NCI-H1694 treated with DMSO at 0.1 percent for 48 hours (cell line): ENCODE measurements around the gene PDZD4.
A peak's percentile ranks its signal among the peaks of the same experiment; 100 is the strongest.

Experiments used
- DNase-seq: peaks from one replicate; lab custom pipeline; 2025; lab: John Stamatoyannopoulos, UW

PDZD4 gene, protein sequence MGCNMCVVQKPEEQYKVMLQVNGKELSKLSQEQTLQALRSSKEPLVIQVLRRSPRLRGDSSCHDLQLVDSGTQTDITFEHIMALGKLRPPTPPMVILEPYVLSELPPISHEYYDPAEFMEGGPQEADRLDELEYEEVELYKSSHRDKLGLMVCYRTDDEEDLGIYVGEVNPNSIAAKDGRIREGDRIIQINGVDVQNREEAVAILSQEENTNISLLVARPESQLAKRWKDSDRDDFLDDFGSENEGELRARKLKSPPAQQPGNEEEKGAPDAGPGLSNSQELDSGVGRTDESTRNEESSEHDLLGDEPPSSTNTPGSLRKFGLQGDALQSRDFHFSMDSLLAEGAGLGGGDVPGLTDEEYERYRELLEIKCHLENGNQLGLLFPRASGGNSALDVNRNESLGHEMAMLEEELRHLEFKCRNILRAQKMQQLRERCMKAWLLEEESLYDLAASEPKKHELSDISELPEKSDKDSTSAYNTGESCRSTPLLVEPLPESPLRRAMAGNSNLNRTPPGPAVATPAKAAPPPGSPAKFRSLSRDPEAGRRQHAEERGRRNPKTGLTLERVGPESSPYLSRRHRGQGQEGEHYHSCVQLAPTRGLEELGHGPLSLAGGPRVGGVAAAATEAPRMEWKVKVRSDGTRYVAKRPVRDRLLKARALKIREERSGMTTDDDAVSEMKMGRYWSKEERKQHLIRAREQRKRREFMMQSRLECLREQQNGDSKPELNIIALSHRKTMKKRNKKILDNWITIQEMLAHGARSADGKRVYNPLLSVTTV

GRCh38 chrX:153829799-153830639 lies at the start of gene PDZD4:
PDZD4 (minus strand) TSS chrX:153830544; CDS start chrX:153830298, 246 bp downstream.
- DNase-seq = no peak

GRCh38 chrX:153879741-153880439 lies 49.5 kb upstream of the PDZD4 start:
- DNase-seq = no peak

- peak; percentile 91 for DNase-seq
These were observed 48.8 kb upstream of the PDZD4 start for GRCh38 chrX:153878969-153879653.

DNA sequence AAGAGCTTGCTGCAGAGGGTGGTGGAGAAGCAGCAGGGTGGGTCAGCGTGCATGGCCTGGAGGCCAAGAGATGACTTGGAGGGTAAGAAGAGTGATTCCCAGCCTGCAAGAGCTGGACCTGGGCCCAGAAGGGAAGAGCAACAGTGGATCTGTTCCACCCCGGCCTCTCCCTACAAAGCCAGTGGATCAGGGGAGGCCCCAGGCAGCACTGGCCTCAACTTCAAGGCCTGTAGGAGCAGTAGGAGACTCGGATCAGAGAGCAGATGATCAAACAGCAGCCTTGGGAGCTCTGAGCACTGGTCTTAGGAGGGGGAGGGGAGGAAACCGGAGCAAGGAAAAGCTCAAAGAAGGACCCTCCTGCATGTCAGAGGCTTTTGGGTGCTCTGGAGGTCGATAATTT lies 48.0 kb upstream of the PDZD4 start:
- DNase-seq = no peak

DNA sequence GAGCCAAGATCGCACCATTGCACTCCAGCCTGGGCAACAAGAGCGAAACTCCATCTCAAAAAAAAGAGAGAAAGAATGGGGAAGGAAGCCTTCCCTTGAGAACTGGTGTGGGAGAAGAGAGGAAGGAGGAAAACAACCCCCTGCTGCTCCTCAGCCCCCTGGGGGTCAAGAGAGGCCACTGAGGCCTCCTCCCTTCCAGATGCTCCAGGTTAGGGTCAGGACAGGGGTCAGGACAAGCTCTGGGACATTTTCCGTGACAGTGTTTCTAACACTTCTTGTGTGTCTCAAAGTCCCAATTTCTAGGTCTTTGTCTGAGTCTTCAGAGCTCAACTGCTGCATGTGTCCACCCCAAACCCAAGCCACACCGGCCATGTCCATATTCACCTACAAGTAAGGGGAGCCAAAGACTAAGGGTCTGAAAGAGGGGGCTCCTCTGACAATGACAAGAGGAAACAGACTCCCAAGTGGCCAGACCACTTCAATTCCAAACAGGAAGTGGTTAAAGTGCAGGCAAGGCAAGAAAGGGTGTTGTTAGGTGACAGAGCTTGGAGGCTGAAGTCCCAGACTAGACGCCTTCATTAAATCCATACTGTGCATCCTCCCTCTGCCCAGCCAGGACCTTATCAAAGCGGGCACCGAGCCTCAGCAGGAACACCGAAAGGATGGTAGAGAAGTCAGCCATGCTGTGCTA lies 47.4 kb upstream of the PDZD4 start:
- no peak for DNase-seq

GRCh38 chrX:153876112-153876491 lies 45.8 kb upstream of the PDZD4 start:
- DNase-seq = no peak

- DNase-seq = no peak
These were observed 45.2 kb upstream of the PDZD4 start for GRCh38 chrX:153875391-153876111.

DNA sequence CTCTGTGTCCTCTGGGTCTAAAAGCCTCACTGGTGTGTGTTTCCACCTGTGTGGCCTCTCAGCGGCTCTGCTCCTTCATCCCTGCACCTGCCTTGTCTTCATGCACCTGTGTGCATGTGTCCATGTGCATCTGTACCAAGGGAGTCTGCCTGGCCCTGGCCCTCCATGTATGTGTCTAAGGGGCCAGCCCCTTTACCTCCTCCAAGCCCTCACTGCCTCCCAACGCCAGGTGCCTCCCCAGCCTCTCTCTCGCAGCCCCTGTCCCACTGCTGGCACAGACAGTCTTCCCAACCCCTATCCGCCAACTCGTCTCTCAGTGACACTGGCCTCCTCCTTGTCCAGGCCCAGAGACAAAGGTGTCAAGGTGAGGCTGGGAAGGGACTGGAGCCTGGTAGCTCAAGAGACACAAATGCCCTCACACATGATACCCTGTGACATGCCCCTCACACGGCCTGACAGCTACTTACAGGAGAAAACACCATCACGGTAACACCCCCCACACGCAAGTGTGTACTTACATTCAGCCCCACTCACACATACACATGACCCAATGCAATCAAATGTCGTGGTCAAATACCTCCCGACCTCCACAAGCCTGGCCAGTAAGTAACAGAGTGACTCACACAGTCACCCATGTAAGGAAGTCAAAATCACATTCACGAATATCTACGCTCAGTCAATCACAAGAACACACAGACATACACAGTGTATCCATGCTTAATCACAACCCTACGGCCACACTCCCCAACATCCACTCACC lies 44.2 kb upstream of the PDZD4 start:
- DNase-seq = no peak

GRCh38 chrX:153874085-153874365 lies 43.7 kb upstream of the PDZD4 start:
- DNase-seq = no peak

- DNase-seq = peak; percentile 27
These were observed 43.1 kb upstream of the PDZD4 start for GRCh38 chrX:153873282-153874084.

DNA sequence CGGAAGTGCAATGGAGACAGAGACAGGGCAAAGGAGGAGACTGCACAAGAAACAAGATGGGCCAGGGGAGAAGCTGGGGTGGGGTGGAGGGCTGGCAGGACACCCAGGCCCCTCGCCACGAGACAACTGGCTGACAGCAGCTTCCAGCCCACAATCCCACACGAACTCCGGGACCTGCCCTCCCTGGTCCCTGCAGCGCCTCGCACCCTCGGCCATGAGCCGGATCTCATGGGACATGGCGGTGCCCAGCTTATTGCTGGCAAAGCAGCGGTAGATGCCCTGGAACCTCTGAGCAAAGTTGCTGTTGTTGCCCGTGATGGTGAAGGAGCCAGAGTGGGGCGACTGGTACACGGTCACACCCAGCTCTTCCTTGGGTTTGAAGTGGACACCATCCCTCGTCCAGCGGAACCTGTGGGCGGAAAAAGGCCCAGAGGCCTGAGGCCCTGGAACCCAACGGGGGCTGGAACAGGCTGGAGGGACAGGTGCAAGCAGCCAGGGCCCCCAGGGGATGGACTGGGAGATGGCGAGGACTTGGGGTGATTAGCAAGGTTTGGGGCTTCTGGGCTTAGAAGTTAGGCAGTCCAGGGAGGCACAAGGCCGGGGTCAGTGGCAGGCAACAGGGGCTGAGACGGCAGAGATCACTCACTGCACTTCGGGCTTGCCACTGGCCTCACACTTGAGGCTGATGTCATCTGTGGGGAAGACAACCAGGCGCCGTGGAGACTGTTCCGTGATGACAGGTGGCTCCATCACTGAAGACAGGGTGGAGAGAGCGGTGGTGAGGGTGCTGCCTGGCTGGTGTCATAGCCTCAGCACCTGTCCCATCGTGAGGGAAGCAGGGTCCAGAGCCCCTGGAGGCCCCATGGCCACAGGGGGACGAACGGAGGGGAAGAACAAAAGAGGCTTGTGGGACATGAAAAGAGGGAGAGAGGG lies 41.9 kb upstream of the PDZD4 start:
- no peak for DNase-seq

DNA sequence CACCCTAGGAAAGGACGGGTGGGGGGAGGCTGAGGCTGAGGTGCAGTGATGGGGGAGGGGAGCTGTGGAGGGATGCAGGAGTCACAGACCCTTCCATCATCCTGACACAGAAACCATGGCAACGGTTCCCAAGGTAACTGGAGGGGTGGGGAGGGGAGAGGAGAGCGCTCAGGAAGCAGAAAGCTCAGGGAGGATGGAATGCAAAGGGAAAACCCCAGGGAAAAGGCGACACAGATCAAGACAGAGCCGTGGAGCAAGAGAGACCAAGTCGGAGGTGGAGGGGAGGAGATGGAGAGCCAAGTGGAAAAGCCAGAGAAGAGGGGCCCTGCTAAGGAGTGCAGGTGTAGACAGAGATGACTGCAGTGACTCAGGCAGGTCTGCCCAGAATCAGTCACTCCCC lies 41.1 kb upstream of the PDZD4 start:
- DNase-seq = no peak

- no peak for DNase-seq
These were observed 40.5 kb upstream of the PDZD4 start for GRCh38 chrX:153870791-153871360.

DNA sequence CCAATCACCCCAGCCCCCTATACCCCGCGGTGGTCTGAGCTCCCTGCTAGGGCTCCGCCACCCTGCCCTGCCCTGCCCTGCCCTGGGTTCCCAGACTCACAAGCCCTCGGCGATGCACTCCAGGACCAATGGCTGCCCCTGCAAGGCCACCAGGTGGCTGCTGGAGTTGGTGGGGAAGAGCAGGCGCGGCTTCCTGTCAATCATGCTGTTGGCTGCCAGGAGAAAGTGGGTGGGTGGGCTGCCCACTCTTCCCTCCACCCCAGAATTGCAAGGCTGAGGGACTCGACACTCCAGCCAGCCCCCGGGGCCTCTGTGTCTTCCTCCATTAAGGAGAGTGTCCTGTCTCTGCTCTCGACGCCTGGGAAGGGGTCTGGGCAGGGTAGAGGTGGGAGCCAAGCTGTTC lies 39.9 kb upstream of the PDZD4 start:
- no peak for DNase-seq

DNA sequence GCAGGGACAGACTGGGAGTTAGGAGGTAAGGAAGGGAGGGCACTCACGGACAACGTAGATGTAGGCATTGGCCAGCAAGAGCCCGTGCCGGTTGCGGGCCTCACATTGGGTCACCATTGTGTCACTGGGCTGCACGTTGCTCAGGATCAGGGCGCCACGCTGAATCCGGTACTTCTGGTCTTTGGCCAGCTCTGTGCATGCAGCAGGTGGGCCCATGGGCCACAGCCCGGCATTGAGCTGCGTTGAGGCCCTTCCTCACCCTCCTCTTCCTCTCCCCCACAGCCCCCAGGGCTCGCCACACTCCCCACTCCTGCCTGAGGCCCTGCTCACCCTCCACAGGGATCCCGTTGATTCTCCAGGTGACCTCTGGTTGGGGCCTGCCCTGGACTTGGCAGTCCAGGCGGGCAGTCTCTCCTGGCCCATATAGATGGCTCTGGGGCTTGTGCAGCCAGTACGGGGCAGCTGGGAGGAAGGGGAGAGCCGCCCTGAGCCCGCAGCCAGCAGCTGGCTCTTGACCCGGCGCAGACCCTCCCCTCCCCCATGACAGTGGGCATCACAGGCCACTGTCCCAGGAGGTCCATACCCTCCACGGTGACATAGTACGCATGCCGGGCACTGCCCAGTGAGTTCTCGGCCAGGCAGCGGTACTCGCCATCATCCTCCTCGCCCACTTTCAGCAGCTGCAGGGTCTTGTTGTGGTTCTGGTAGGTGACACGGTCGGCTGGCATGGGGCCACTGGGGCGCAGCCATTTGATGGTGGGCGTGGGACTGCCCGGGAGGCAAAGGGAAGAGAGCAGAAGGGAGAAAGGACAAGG lies 39.3 kb upstream of the PDZD4 start:
- no peak for DNase-seq
